IMR-90 (cell line): ENCODE data around the gene LYZL1. TPM values are rescaled to one million over a fixed set of nuclear protein-coding genes. Genes with fewer than 3 reads are reported as not detected.

Source experiments
- ATAC-seq: fragments of 200-7000 bp; cut with Tn5 transposase; 2 replicates; pipeline ENCODE4 v1.9.1; 2020; ENCODE audit warnings: low read depth, mild to moderate bottlenecking, moderate library complexity
- BruUV-seq: library from RNA; stranded (reverse); fragments of 400-500 nt; replicated peaks from 2 replicates; lab custom pipeline; 2021; lab: Mats Ljungman, UMichigan
- CTCF ChIA-PET: fragments of 300-600 bp; formaldehyde crosslinking; extraction: SDS; loops from one replicate; lab custom pipeline; 2021; ENCODE audit warnings: antibody characterized with exemption; lab: Yijun Ruan, JAX
- POLR2A ChIA-PET: fragments of 300-600 bp; sonication (Branson Sonifier 250); formaldehyde crosslinking; loops from one replicate; lab custom pipeline; 2022; ENCODE audit warnings: antibody characterized with exemption; ENCODE audit not compliant: unreplicated experiment; lab: Charles Lee
- DNase-seq: peaks from one replicate; pipeline ENCODE4 v3.0.0; 2013
- H2AFZ ChIP-seq: replicated peaks from 2 replicates; pipeline ENCODE3; 2013; ENCODE audit warnings: low read length, mild to moderate bottlenecking; ENCODE audit not compliant: poor library complexity
- H2AK5ac ChIP-seq: 2 replicates; pipeline ENCODE4 v1.6.1; 2013; ENCODE audit warnings: low read depth, low read length, inconsistent platforms
- H2AK9ac ChIP-seq: replicated peaks from 2 replicates; pipeline ENCODE3; 2013; ENCODE audit warnings: mild to moderate bottlenecking, low read depth, low read length, moderate library complexity; ENCODE audit not compliant: poor library complexity
- H2BK120ac ChIP-seq: 2 replicates; pipeline ENCODE4 v1.6.1; 2013; ENCODE audit warnings: low read depth, low read length, inconsistent platforms
- H2BK15ac ChIP-seq: 3 replicates; pipeline ENCODE4 v1.6.1; 2013; ENCODE audit warnings: low read depth, low read length, inconsistent platforms
- H2BK20ac ChIP-seq: 2 replicates; pipeline ENCODE4 v1.6.1; 2013; ENCODE audit warnings: low read depth, mild to moderate bottlenecking, inconsistent platforms, low read length, moderate library complexity
- H2BK5ac ChIP-seq: 2 replicates; pipeline ENCODE4 v1.6.1; 2013; ENCODE audit warnings: mild to moderate bottlenecking, low read depth, low read length, inconsistent platforms; ENCODE audit not compliant: poor library complexity, severe bottlenecking
- H3K14ac ChIP-seq: replicated peaks from 2 replicates; pipeline ENCODE4 v1.6.1; 2013; ENCODE audit warnings: low read depth, low read length, inconsistent platforms
- H3K18ac ChIP-seq: 2 replicates; pipeline ENCODE4 v1.6.1; 2013; ENCODE audit warnings: low read depth, low read length, control low read depth
- H3K23ac ChIP-seq: 2 replicates; pipeline ENCODE4 v1.6.1; 2013; ENCODE audit warnings: low read depth, low read length, inconsistent platforms
- H3K27ac ChIP-seq: 2 replicates; pipeline ENCODE4 v1.5.1; 2013; ENCODE audit warnings: mild to moderate bottlenecking, control low read depth, low read length; ENCODE audit not compliant: insufficient read depth
- H3K27me3 ChIP-seq: 2 replicates; pipeline ENCODE4 v1.6.1; 2013; ENCODE audit warnings: low read length; ENCODE audit not compliant: control insufficient read depth, insufficient read depth
- H3K36me3 ChIP-seq: 2 replicates; pipeline ENCODE4 v1.6.1; 2013; ENCODE audit warnings: low read length, mixed read lengths; ENCODE audit not compliant: control insufficient read depth, insufficient read depth
- H3K4ac ChIP-seq: 2 replicates; pipeline ENCODE4 v1.6.1; 2013; ENCODE audit warnings: low read depth, low read length, inconsistent platforms
- H3K4me1 ChIP-seq: 2 replicates; pipeline ENCODE4 v1.6.1; 2013; ENCODE audit warnings: low read length, mixed read lengths; ENCODE audit not compliant: control insufficient read depth, insufficient read depth
- H3K4me2 ChIP-seq: 2 replicates; pipeline ENCODE4 v1.6.1; 2013; ENCODE audit warnings: low read depth, mild to moderate bottlenecking, control low read depth, low read length, moderate library complexity
- H3K4me3 ChIP-seq: 2 replicates; pipeline ENCODE4 v1.5.1; 2013; ENCODE audit warnings: low read depth, mild to moderate bottlenecking, control low read depth, low read length, moderate library complexity; ENCODE audit not compliant: insufficient read depth
- H3K56ac ChIP-seq: 2 replicates; pipeline ENCODE4 v1.6.1; 2013; ENCODE audit warnings: low read length, inconsistent platforms; ENCODE audit not compliant: insufficient read depth; ENCODE audit errors: extremely low read depth
- H3K79me1 ChIP-seq, 2 experiments: 2 replicates each; pipeline ENCODE4 v1.6.1; 2013; ENCODE audit warnings: low read length in 2 of 2, inconsistent platforms in 1 of 2, low read depth in 1 of 2
- H3K9ac ChIP-seq: 2 replicates; pipeline ENCODE4 v1.6.1; 2013; ENCODE audit warnings: low read depth, low read length, control low read depth
- H3K9me1 ChIP-seq: 2 replicates; pipeline ENCODE4 v1.6.1; 2013; ENCODE audit warnings: low read length, inconsistent platforms; ENCODE audit not compliant: insufficient read depth
- H3K9me3 ChIP-seq: 2 replicates; pipeline ENCODE4 v1.6.1; 2013; ENCODE audit warnings: low read length; ENCODE audit not compliant: control insufficient read depth, insufficient read depth
- H4K20me1 ChIP-seq: 2 replicates; pipeline ENCODE4 v1.6.1; 2013; ENCODE audit warnings: low read length, inconsistent platforms; ENCODE audit not compliant: insufficient read depth
- H4K5ac ChIP-seq: 2 replicates; pipeline ENCODE4 v1.6.1; 2013; ENCODE audit warnings: mild to moderate bottlenecking, low read depth, low read length, control low read depth
- H4K8ac ChIP-seq, 2 experiments: 2 replicates each; pipeline ENCODE4 v1.6.1; 2013; ENCODE audit warnings: low read depth in 2 of 2, low read length in 2 of 2, control low read depth in 1 of 2, inconsistent platforms in 1 of 2
- H4K91ac ChIP-seq: 2 replicates; pipeline ENCODE4 v1.6.1; 2013; ENCODE audit warnings: low read depth, low read length, inconsistent platforms; ENCODE audit not compliant: insufficient read depth
- SMC3 ChIP-seq: fragments of 150-350 bp; IDR thresholded peaks from 2 replicates; pipeline ENCODE4 v1.6.1; 2016; ENCODE audit warnings: low read depth, mild to moderate bottlenecking, antibody characterized with exemption, low read length, moderate library complexity
- WGBS, 2 experiments: methylation state at CpG; one replicate each; pipeline versions ENCODE4 v1.1.5 to v1.1.7; 2013; ENCODE audit warnings: missing lambda C conversion rate in 2 of 2; ENCODE audit not compliant: insufficient read length in 1 of 2; ENCODE audit errors: extremely low coverage in 2 of 2; 5-methylcytosine and 5-hydroxymethylcytosine counted together
- dilution Hi-C: fragments of 300-500 bp; cut with HindIII; formaldehyde crosslinking; loops from one replicate; pipeline ENCODE4 v1.14.3; 2018; ENCODE audit warnings: low sequenced_read_pairs; ENCODE audit not compliant: unreplicated experiment
- in situ Hi-C: fragments of 300-500 bp; cut with MboI; formaldehyde crosslinking; loops from 3 replicates; pipeline ENCODE4 v1.14.3; 2019; ENCODE audit warnings: low sequenced_read_pairs, inconsistent platforms, mixed read lengths
- intact Hi-C: fragments of 100-400 bp; cut with micrococcal nuclease; formaldehyde crosslinking; loops from 2 replicates; pipeline ENCODE4 v1.10.0; 2022
- polyA plus RNA-seq, 3 experiments: library from polyadenylated mRNA; depleted of rRNA; stranded (reverse); fragments of >200 nt; gene quantifications; 2 replicates each; pipeline ENCODE4 v1.2.3, GENCODE V29; 2012; ENCODE audit warnings: low replicate concordance in 1 of 3
- total RNA-seq: library from RNA; depleted of rRNA; stranded (reverse); fragments of >200 nt; gene quantifications from 2 replicates; pipeline ENCODE4 v1.2.3, GENCODE V29; 2012
- TF ChIP-seq, protein P1 (sequence below): fragments of 150-350 bp; IDR thresholded peaks from 2 replicates; pipeline ENCODE4 v1.6.1; 2016; ENCODE audit warnings: low read depth, mild to moderate bottlenecking, low read length, moderate library complexity, borderline replicate concordance

Gene LYZL1
- total and polyA plus RNA-seq, 2 of the 4 experiments (the other 2 are of a cell fraction) = not detected

DNA sequence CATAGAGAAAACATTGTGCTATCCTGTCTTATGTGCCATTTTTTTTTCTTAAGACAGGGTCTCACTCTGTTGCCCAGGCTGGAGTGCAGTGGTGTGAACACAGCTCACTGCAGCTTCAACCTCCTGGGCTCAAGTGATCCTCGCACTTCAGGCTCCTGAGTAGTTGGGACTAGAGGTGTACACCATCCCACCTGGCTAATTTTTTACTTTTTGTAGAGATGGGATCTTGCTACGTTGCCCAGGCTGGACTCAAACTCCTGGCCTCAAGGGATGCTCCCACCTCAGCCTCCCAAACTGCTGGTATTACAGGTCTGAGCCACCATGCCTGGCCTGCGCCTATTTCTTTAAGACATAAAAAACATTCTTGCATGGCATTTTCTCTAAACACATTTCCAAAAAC lies 20.6 kb downstream of the LYZL1 start:
- no peak for ATAC-seq
- dilution Hi-C loops = no loop called here
- no peaks in the 10 kb centered on the region for H3K9me1 ChIP-seq
- DNase-seq = no peak
- no peak overlapping the region for H3K27ac ChIP-seq
- no peak overlapping the region for H2BK5ac ChIP-seq
- no peak overlapping the region for H3K18ac ChIP-seq
- H3K9me3 ChIP-seq = no peaks in the 10 kb centered on the region
- H2BK15ac ChIP-seq = no peak overlapping the region
- no peak overlapping the region for H3K4me3 ChIP-seq
- no peak overlapping the region for H3K9ac ChIP-seq
- no peak overlapping the region for H4K5ac ChIP-seq
- no peaks in the 10 kb centered on the region for H3K4me1 ChIP-seq
- no peaks in the 10 kb centered on the region for H3K36me3 ChIP-seq
- H3K4ac ChIP-seq = no peak overlapping the region
- 80% methylated on average over 1 of the region's 3 CpGs; no CpG with 5 or more reads in 1 of the 2 experiments for WGBS, 2 experiments
- H2BK120ac ChIP-seq = no peak overlapping the region
- ChIA-PET CTCF (no interaction called here), POLR2A (no interaction called here)
- no peak overlapping the region for H3K56ac ChIP-seq
- intact Hi-C loops = loop anchor here (10.0 kb wide), 1 partner anchor 265 kb away; no protein-coding TSS in a partner anchor
- H3K23ac ChIP-seq = no peak overlapping the region
- no peak overlapping the region for H3K4me2 ChIP-seq
- H3K14ac ChIP-seq = no peak overlapping the region
- no peak for TF ChIP-seq SMC3
- TF ChIP-seq, protein P1, sequence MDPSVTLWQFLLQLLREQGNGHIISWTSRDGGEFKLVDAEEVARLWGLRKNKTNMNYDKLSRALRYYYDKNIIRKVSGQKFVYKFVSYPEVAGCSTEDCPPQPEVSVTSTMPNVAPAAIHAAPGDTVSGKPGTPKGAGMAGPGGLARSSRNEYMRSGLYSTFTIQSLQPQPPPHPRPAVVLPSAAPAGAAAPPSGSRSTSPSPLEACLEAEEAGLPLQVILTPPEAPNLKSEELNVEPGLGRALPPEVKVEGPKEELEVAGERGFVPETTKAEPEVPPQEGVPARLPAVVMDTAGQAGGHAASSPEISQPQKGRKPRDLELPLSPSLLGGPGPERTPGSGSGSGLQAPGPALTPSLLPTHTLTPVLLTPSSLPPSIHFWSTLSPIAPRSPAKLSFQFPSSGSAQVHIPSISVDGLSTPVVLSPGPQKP = no peak
- BruUV-seq = no TSS peak
- H3K27me3 ChIP-seq = peaks cover 3% of the 10 kb centered on the region; the same call in 1 of the 2 replicates
- H2BK20ac ChIP-seq = no peak overlapping the region
- H2AFZ ChIP-seq = no peak overlapping the region
- no peak overlapping the region for H4K91ac ChIP-seq
- no peaks in the 10 kb centered on the region for H4K20me1 ChIP-seq
- H2AK9ac ChIP-seq = no peak overlapping the region
- H2AK5ac ChIP-seq = no peak overlapping the region
- in situ Hi-C loops = loop anchor here (10.0 kb wide), 1 partner anchor 315 kb away; no protein-coding TSS in a partner anchor
- no peaks in the 10 kb centered on the region for H3K79me1 ChIP-seq
- H4K8ac ChIP-seq = no peak overlapping the region
